ENCODE data around the gene PRKCI.

- TF ChIP-seq POLR2AphosphoS5 (IDR thresholded peaks at IDR 0.05) (no peak), CTCF (IDR thresholded peaks at IDR 0.05) (no peak), EP300 (IDR thresholded peaks at IDR 0.05) (no peak)
Observed at GRCh38 chr3:170275832-170276231, 53.6 kb downstream of the PRKCI start.

Data from suprapubic skin (tissue), 4 donors.